Left lung (tissue), 10 donors: ENCODE data around the gene SUMO4. TPM values are rescaled to one million over a fixed set of nuclear protein-coding genes. Genes with fewer than 3 reads are reported as not detected.

Experiments
- ATAC-seq: fragments of 200-7000 bp; cut with Tn5 transposase; one replicate; pipeline ENCODE4 v1.9.1; 2020; ENCODE audit warnings: moderate library complexity
- DNase-seq, 4 donors: peaks; one replicate each; pipeline ENCODE4 v3.0.0-alpha.2; 2013 to 2020
- H3K27ac ChIP-seq, 2 donors: fragments of 200-600 bp; sonication (generic) in 1 of 2; one replicate each; pipeline versions ENCODE4 v1.5.0 to v1.8.0; 2020 to 2021
- H3K27me3 ChIP-seq, 2 donors: fragments of 200-600 bp; sonication (generic) in 1 of 2; one replicate each; pipeline versions ENCODE4 v1.5.0 to v1.8.0; 2020 to 2021
- H3K36me3 ChIP-seq, 2 donors: fragments of 200-600 bp; sonication (generic) in 1 of 2; one replicate each; pipeline versions ENCODE4 v1.5.0 to v1.8.0; 2020 to 2021
- H3K4me1 ChIP-seq, 2 donors: fragments of 200-600 bp; one replicate each; pipeline ENCODE4 v1.8.0; 2021
- H3K4me3 ChIP-seq, 2 donors: fragments of 200-600 bp; sonication (generic) in 1 of 2; one replicate each; pipeline versions ENCODE4 v1.5.0 to v1.8.0; 2020 to 2021; ENCODE audit warnings: mild to moderate bottlenecking in 1 of 2
- H3K9me3 ChIP-seq, 2 donors: fragments of 200-600 bp; sonication (generic) in 1 of 2; one replicate each; pipeline versions ENCODE4 v1.5.0 to v1.8.0; 2020 to 2021
- intact Hi-C, 2 donors: fragments of 100-400 bp; cut with DNase I; formaldehyde crosslinking; loops; one replicate each; pipeline versions ENCODE4 v1.11.2 to v1.14.2; 2022
- polyA plus RNA-seq, 6 donors: library from polyadenylated mRNA; unstranded; fragments of 120-200 nt; gene quantifications; one replicate each; pipeline ENCODE4 v1.2.1, GENCODE V29; 2013; ENCODE audit not compliant: insufficient read length in 6 of 6
- total RNA-seq, 2 donors: library from RNA; stranded (reverse); fragmentation: NEBNext Ultra II Directional; extraction: Animal tissue kit (Norgen Biotek cat#: 25700); gene quantifications; one replicate each; pipeline ENCODE4 v1.2.1, GENCODE V29; 2021
- TF ChIP-seq, protein P1 (sequence below), 2 donors: fragments of 200-600 bp; sonication (generic) in 1 of 2; IDR thresholded peaks; one replicate each; pipeline versions ENCODE4 v1.5.0 to v1.8.0; 2021; ENCODE audit warnings: antibody characterized with exemption in 2 of 2
- donor health status: DM: no; HTN: yes; CAD: no.
- donor health status: DM: no; HTN: no; CAD: no.

Gene SUMO4
- total and polyA plus RNA-seq, 8 donors = 1.0 to 2.7 (median 1.9) TPM

GRCh38 chr6:149433881-149434280 lies 33.8 kb downstream of the SUMO4 start:
- H3K9me3 ChIP-seq = no peaks in the 10 kb centered on the region
- H3K4me1 ChIP-seq = peaks cover 0 to 6% of the 10 kb centered on the region in 2 donors
- no peak overlapping the region for H3K4me3 ChIP-seq
- H3K27me3 ChIP-seq = no peaks in the 10 kb centered on the region
- no peak for ATAC-seq
- TF ChIP-seq, protein P1, sequence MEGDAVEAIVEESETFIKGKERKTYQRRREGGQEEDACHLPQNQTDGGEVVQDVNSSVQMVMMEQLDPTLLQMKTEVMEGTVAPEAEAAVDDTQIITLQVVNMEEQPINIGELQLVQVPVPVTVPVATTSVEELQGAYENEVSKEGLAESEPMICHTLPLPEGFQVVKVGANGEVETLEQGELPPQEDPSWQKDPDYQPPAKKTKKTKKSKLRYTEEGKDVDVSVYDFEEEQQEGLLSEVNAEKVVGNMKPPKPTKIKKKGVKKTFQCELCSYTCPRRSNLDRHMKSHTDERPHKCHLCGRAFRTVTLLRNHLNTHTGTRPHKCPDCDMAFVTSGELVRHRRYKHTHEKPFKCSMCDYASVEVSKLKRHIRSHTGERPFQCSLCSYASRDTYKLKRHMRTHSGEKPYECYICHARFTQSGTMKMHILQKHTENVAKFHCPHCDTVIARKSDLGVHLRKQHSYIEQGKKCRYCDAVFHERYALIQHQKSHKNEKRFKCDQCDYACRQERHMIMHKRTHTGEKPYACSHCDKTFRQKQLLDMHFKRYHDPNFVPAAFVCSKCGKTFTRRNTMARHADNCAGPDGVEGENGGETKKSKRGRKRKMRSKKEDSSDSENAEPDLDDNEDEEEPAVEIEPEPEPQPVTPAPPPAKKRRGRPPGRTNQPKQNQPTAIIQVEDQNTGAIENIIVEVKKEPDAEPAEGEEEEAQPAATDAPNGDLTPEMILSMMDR (IDR thresholded peaks at IDR 0.05) = no peak
- H3K36me3 ChIP-seq = no peaks in the 10 kb centered on the region
- intact Hi-C loops = loop anchor here in 1 of 2 donors (2.0 to 10.0 kb wide), 3 partner anchors 81 to 399 kb away; no protein-coding TSS in a partner anchor
- H3K27ac ChIP-seq = no peak overlapping the region
- no peak for DNase-seq

DNA sequence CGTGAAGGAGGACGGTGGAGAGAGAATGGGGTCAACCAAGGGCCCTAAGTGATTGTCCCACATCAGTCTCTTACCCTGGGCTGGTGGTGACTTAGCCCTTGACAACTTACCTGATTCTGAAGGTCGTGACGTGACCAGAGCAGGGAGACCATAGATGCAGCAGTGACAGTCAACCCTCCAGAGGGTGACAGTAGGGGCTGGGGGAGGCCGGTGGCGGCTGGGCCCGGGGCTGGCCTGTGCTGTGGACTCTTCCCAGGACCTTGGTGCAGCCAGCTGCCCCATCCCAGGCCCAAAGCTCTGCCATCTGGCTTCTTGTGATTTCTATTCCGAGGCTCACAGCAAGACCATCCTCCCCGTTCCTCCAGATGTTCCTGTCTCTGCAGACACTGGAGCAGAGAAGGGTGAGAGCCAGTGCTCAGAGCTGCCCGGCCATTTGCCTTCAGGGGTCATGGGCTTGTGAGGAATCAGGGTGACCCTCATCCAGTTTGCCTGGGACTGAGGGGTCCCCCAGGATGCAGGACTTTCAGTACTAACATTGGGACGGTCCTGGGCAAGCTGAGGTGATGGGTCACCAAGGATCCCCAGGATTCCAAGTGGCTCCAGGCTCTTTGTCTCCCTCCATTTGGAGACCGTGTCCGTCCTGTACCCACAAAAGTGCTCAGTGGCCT lies 36.0 kb downstream of the SUMO4 start:
- no peak overlapping the region for H3K27ac ChIP-seq
- no peaks in the 10 kb centered on the region for H3K27me3 ChIP-seq
- H3K4me3 ChIP-seq = no peak overlapping the region
- H3K9me3 ChIP-seq = no peaks in the 10 kb centered on the region
- no peaks in the 10 kb centered on the region for H3K36me3 ChIP-seq
- DNase-seq (no peak), ATAC-seq (no peak)
- TF ChIP-seq, protein P1 (IDR thresholded peaks at IDR 0.05) = no peak
- H3K4me1 ChIP-seq = peaks cover 0 to 6% of the 10 kb centered on the region in 2 donors
- intact Hi-C loops = loop anchor here in 1 of 2 donors (10.0 kb wide), 2 partner anchors 79 to 401 kb away; no protein-coding TSS in a partner anchor

- TF ChIP-seq, protein P1 (IDR thresholded peaks at IDR 0.05) = no peak
- no peaks in the 10 kb centered on the region for H3K36me3 ChIP-seq
- intact Hi-C loops = loop anchor here in 1 of 2 donors (10.0 kb wide), 2 partner anchors 78 to 402 kb away; no protein-coding TSS in a partner anchor
- H3K27me3 ChIP-seq = no peaks in the 10 kb centered on the region
- no peaks in the 10 kb centered on the region for H3K9me3 ChIP-seq
- peaks cover 0 to 6% of the 10 kb centered on the region in 2 donors for H3K4me1 ChIP-seq
- H3K4me3 ChIP-seq = no peak overlapping the region
- ATAC-seq (no peak), DNase-seq (no peak)
- no peak overlapping the region for H3K27ac ChIP-seq
These were observed 36.6 kb downstream of the SUMO4 start for GRCh38 chr6:149436647-149437046.

GRCh38 chr6:149437212-149437611 lies 37.1 kb downstream of the SUMO4 start:
- Histone ChIP-seq H3K4me1 (peaks cover 0 to 2% of the 10 kb centered on the region in 2 donors), H3K27ac (no peak overlapping the region), H3K4me3 (no peak overlapping the region), H3K27me3 (no peaks in the 10 kb centered on the region), H3K36me3 (no peaks in the 10 kb centered on the region), H3K9me3 (no peaks in the 10 kb centered on the region)
- no peak for ATAC-seq
- TF ChIP-seq, protein P1 (IDR thresholded peaks at IDR 0.05) = no peak
- DNase-seq = no peak
- intact Hi-C loops = loop anchor here in 1 of 2 donors (10.0 kb wide), 2 partner anchors 78 to 402 kb away; no protein-coding TSS in a partner anchor

GRCh38 chr6:149438855-149439254 lies 38.8 kb downstream of the SUMO4 start:
- TF ChIP-seq, protein P1 (IDR thresholded peaks at IDR 0.05) = no peak
- Histone ChIP-seq H3K4me1 (no peaks in the 10 kb centered on the region), H3K27me3 (no peaks in the 10 kb centered on the region), H3K9me3 (no peaks in the 10 kb centered on the region), H3K27ac (no peak overlapping the region), H3K4me3 (no peak overlapping the region), H3K36me3 (no peaks in the 10 kb centered on the region)
- no peak for DNase-seq
- ATAC-seq = no peak
- intact Hi-C loops = loop anchor here in 1 of 2 donors (10.0 kb wide), 2 partner anchors 76 to 404 kb away; no protein-coding TSS in a partner anchor
